A673 (cell line): ENCODE measurements around the gene CHD5.

Experiments used
- CTCF ChIP-seq: fragments of 300-800, 200-600 bp; sonication (generic); conservative IDR thresholded peaks from 2 replicates; pipeline ENCODE4 v1.5.1; 2017; ENCODE audit warnings: low read depth, mild to moderate bottlenecking, antibody characterized with exemption, low read length, moderate library complexity, mixed read lengths
- EZH2 ChIP-seq: fragments of 200-600 bp; sonication (generic); IDR thresholded peaks from 2 replicates; pipeline ENCODE4 v1.6.1; 2017; ENCODE audit warnings: borderline replicate concordance, low read depth, mild to moderate bottlenecking, mixed read lengths, antibody characterized with exemption, low read length; ENCODE audit not compliant: poor library complexity, severe bottlenecking

GRCh38 chr1:6163973-6164617, 16.0 kb downstream of the CHD5 start:
- no peak for TF ChIP-seq CTCF
- no peak for TF ChIP-seq EZH2
